ENCODE data around the gene C2orf69.

- TF ChIP-seq YY1 (IDR thresholded peaks at IDR 0.05; ENCODE audit: insufficient read depth, insufficient replicate concordance, low read depth, low read length) (no peak), PHF8 (CRISPR knock-in tag; IDR thresholded peaks at IDR 0.05) (no peak), MTA1 (CRISPR knock-in tag; IDR thresholded peaks at IDR 0.05; ENCODE audit: borderline replicate concordance) (no peak), RAD21 (CRISPR knock-in tag; IDR thresholded peaks at IDR 0.05) (no peak), MXD1 (CRISPR knock-in tag; IDR thresholded peaks at IDR 0.05) (no peak), MAZ (IDR thresholded peaks at IDR 0.05; ENCODE audit: borderline replicate concordance, low read depth, low read length) (no peak), MAZ (CRISPR knock-in tag; IDR thresholded peaks at IDR 0.05; ENCODE audit: low read depth) (no peak), RBM22 (optimal IDR thresholded peaks at IDR 0.05; ENCODE audit: low read length) (no peak), MXI1 (IDR thresholded peaks at IDR 0.05; ENCODE audit: borderline replicate concordance, low read depth, low read length) (no peak), ZNF367 (CRISPR knock-in tag; IDR thresholded peaks at IDR 0.05; ENCODE audit: borderline replicate concordance) (no peak), ZNF180 (CRISPR knock-in tag; IDR thresholded peaks at IDR 0.05; ENCODE audit: borderline replicate concordance, low read depth) (no peak)
Measured at GRCh38 chr2:199907008-199907714, 3.9 kb upstream of the C2orf69 start.

Data from HepG2 (cell line).